GM23338 (cell line): ENCODE measurements around the gene MYLK4. TPM values are rescaled to one million over a fixed set of nuclear protein-coding genes. Genes with fewer than 3 reads are reported as not detected.

Experiments
- ATAC-seq: fragments of 200-7000 bp; cut with Tn5 transposase; 3 replicates; pipeline ENCODE4 v1.9.1; 2020
- DNase-seq: peaks from one replicate; pipeline ENCODE4 v3.0.0-alpha.2; 2015; ENCODE audit warnings: low spot score
- H2AFZ ChIP-seq: fragments of 200-600 bp; sonication (generic); 2 replicates; pipeline ENCODE4 v1.8.0; 2016; ENCODE audit warnings: antibody characterized with exemption, mild to moderate bottlenecking, moderate library complexity
- H3F3A ChIP-seq: fragments of 200-600 bp; sonication (generic); replicated peaks from 2 replicates; pipeline ENCODE4 v1.8.0; 2017; ENCODE audit warnings: antibody characterized with exemption, mixed run types, low read depth
- H3K27ac ChIP-seq: fragments of 200-600 bp; sonication (generic); 2 replicates; pipeline ENCODE4 v1.6.1; 2016; ENCODE audit warnings: low read depth
- H3K27me3 ChIP-seq: fragments of 200-600 bp; sonication (generic); 2 replicates; pipeline ENCODE4 v1.8.0; 2016; ENCODE audit warnings: mild to moderate bottlenecking, mixed run types, moderate library complexity; ENCODE audit not compliant: insufficient read depth
- H3K36me3 ChIP-seq: fragments of 200-600 bp; sonication (generic); 2 replicates; pipeline ENCODE4 v1.8.0; 2016; ENCODE audit warnings: mild to moderate bottlenecking; ENCODE audit not compliant: insufficient read depth
- H3K4me1 ChIP-seq: fragments of 200-600 bp; sonication (generic); 2 replicates; pipeline ENCODE4 v1.8.0; 2016; ENCODE audit warnings: mild to moderate bottlenecking, moderate library complexity; ENCODE audit not compliant: insufficient read depth
- H3K4me2 ChIP-seq: fragments of 200-600 bp; sonication (generic); 2 replicates; pipeline ENCODE4 v1.7.1; 2017; ENCODE audit warnings: mixed run types
- H3K4me3 ChIP-seq: fragments of 200-600 bp; sonication (generic); 2 replicates; pipeline ENCODE4 v1.6.1; 2016; ENCODE audit warnings: mixed run types
- H3K79me2 ChIP-seq: fragments of 200-600 bp; sonication (generic); replicated peaks from 2 replicates; pipeline ENCODE4 v1.8.0; 2017; ENCODE audit warnings: mild to moderate bottlenecking; ENCODE audit not compliant: insufficient read depth
- H3K9me2 ChIP-seq: fragments of 200-600 bp; sonication (generic); 2 replicates; pipeline ENCODE4 v1.8.0; 2017; ENCODE audit not compliant: insufficient read depth
- H4K20me1 ChIP-seq: fragments of 200-600 bp; sonication (generic); replicated peaks from 2 replicates; pipeline ENCODE4 v1.8.0; 2017; ENCODE audit warnings: mild to moderate bottlenecking; ENCODE audit not compliant: insufficient read depth
- H3K27ac Mint-ChIP-seq: 2 replicates; pipeline ENCODE4 v1.8.0; 2020; ENCODE audit warnings: inconsistent platforms, mild to moderate bottlenecking, moderate library complexity, mixed read lengths
- H3K27me3 Mint-ChIP-seq: 3 replicates; pipeline ENCODE4 v1.8.0; 2022; ENCODE audit warnings: low read depth, mild to moderate bottlenecking, moderate library complexity, mixed read lengths, inconsistent platforms; ENCODE audit not compliant: insufficient read depth, poor library complexity
- H3K36me3 Mint-ChIP-seq: 3 replicates; pipeline ENCODE4 v1.8.0; 2021; ENCODE audit warnings: low read depth, mild to moderate bottlenecking, inconsistent platforms, moderate library complexity, mixed read lengths
- H3K4me1 Mint-ChIP-seq: 3 replicates; pipeline ENCODE4 v1.8.0; 2020; ENCODE audit warnings: mild to moderate bottlenecking, inconsistent platforms, mixed read lengths
- H3K4me3 Mint-ChIP-seq: 3 replicates; pipeline ENCODE4 v1.8.0; 2021; ENCODE audit warnings: moderate library complexity, mild to moderate bottlenecking, inconsistent platforms, mixed read lengths
- H3K9me3 Mint-ChIP-seq: 3 replicates; pipeline ENCODE4 v1.8.0; 2020; ENCODE audit warnings: moderate library complexity, mild to moderate bottlenecking, inconsistent platforms, mixed read lengths
- CTCF ChIP-seq, 2 experiments: fragments of 200-600 bp in 1 of 2; sonication (generic) in 1 of 2; conservative IDR thresholded peaks; 2 replicates each; pipeline versions ENCODE4 v1.5.1 to v1.6.1; 2016 to 2017; ENCODE audit warnings: antibody characterized with exemption in 2 of 2, low read depth in 2 of 2, mild to moderate bottlenecking in 2 of 2, moderate library complexity in 1 of 2
- ETS1 ChIP-seq: IDR thresholded peaks from 2 replicates; pipeline ENCODE4 v1.6.1; 2016; ENCODE audit warnings: antibody characterized with exemption
- EZH2 ChIP-seq: fragments of 200-600 bp; sonication (generic); IDR thresholded peaks from one replicate; pipeline ENCODE4 v1.8.0; 2017; ENCODE audit warnings: antibody characterized with exemption, mild to moderate bottlenecking, low read depth; ENCODE audit not compliant: unreplicated experiment
- EZH2phosphoT487 ChIP-seq: fragments of 200-600 bp; sonication (generic); IDR thresholded peaks from one replicate; pipeline ENCODE4 v1.8.1; 2018; ENCODE audit warnings: antibody characterized with exemption; ENCODE audit not compliant: unreplicated experiment
- JUNB ChIP-seq: IDR thresholded peaks from one replicate; pipeline ENCODE4 v1.6.1; 2016; ENCODE audit warnings: antibody characterized with exemption; ENCODE audit not compliant: unreplicated experiment
- NANOG ChIP-seq: IDR thresholded peaks from 2 replicates; pipeline ENCODE4 v1.6.1; 2016; ENCODE audit warnings: antibody characterized with exemption, borderline replicate concordance
- POLR2AphosphoS5 ChIP-seq: IDR thresholded peaks from 2 replicates; pipeline ENCODE4 v1.6.1; 2016; ENCODE audit warnings: antibody characterized with exemption, low read depth
- REST ChIP-seq: IDR thresholded peaks from one replicate; pipeline ENCODE4 v1.6.1; 2018; ENCODE audit warnings: antibody characterized with exemption; ENCODE audit not compliant: unreplicated experiment
- STAT1 ChIP-seq: IDR thresholded peaks from one replicate; pipeline ENCODE4 v1.6.1; 2016; ENCODE audit warnings: antibody characterized with exemption; ENCODE audit not compliant: unreplicated experiment
- ZNF114 ChIP-seq: fragments of 250-450 bp; sonication (Bioruptor Pico); IDR thresholded peaks from 2 replicates; pipeline ENCODE4 v1.5.0; 2020; ENCODE audit warnings: mild to moderate bottlenecking, moderate library complexity
- ZNF331 ChIP-seq: fragments of 250-450 bp; sonication (Bioruptor Pico); IDR thresholded peaks from 2 replicates; pipeline ENCODE4 v1.5.0; 2020; ENCODE audit warnings: low read depth, mild to moderate bottlenecking, moderate library complexity
- ZNF462 ChIP-seq: fragments of 250-450 bp; sonication (Bioruptor Pico); IDR thresholded peaks from 2 replicates; pipeline ENCODE4 v1.5.0; 2020; ENCODE audit warnings: mild to moderate bottlenecking, moderate library complexity
- polyA plus RNA-seq: library from polyadenylated mRNA; unstranded; fragments of >200 nt; fragmentation: Nextera tagmentation; extraction: Ambion mirVana; gene quantifications from 2 replicates; pipeline ENCODE4 v1.2.1, GENCODE V29; 2016
- total RNA-seq: library from RNA; depleted of rRNA; stranded (reverse); fragments of >200 nt; shearing (Covaris generic); gene quantifications from 2 replicates; pipeline ENCODE4 v1.2.3, GENCODE V29; 2014

Gene MYLK4
- total and polyA plus RNA-seq, 2 experiments from 2014 or later = 0.03 to 0.17 TPM

GRCh38 chr6:2617729-2618128 lies 133.0 kb downstream of the MYLK4 start:
- DNase-seq (no peak), ATAC-seq (no peak)
- Mint-ChIP-seq H3K9me3 (peaks cover 6% of the 10 kb centered on the region; the same call in 2 of the 3 replicates), H3K36me3 (no peaks in the 10 kb centered on the region), H3K27ac (no peak overlapping the region), H3K27me3 (peaks cover 5% of the 10 kb centered on the region), H3K4me3 (no peak overlapping the region), H3K4me1 (no peaks in the 10 kb centered on the region)
- Histone ChIP-seq H3K4me1 (no peaks in the 10 kb centered on the region; the same call in 1 of the 2 replicates), H3K36me3 (no peaks in the 10 kb centered on the region), H4K20me1 (no peaks in the 10 kb centered on the region), H3K4me2 (no peak overlapping the region), H3K27me3 (no peaks in the 10 kb centered on the region), H3K79me2 (no peaks in the 10 kb centered on the region), H2AFZ (no peak overlapping the region), H3K4me3 (no peak overlapping the region), H3K9me2 (0 out of 2 replicates have a peak, but pooled peaks cover 6% of the 10 kb centered on the region), H3F3A (no peaks in the 10 kb centered on the region), H3K27ac (no peak overlapping the region)
- TF ChIP-seq CTCF (conservative IDR thresholded peaks at IDR 0.05; ENCODE audit: low read depth in 2 of 2) (no peak), EZH2 (no peak), POLR2AphosphoS5 (no peak), EZH2phosphoT487 (no peak), ETS1 (no peak), NANOG (no peak), REST (no peak), STAT1 (no peak), ZNF331 (CRISPR knock-in tag) (no peak), ZNF114 (CRISPR knock-in tag) (no peak), JUNB (no peak), ZNF462 (no peak)
